Ovary (tissue), 3 donors: ENCODE measurements around the gene RRP7A.

Source experiments
- CTCF ChIP-seq, 3 donors: fragments of 450-650 bp in 2 of 3; fragments of 200-600 bp in 1 of 3; IDR thresholded peaks; one replicate each; pipeline versions ENCODE4 v1.5.1 to v1.8.0; 2016 to 2022; ENCODE audit warnings: antibody characterized with exemption in 3 of 3, mild to moderate bottlenecking in 1 of 3
- POLR2A ChIP-seq: fragments of 450-650 bp; IDR thresholded peaks from one replicate; pipeline ENCODE4 v1.6.1; 2017; ENCODE audit warnings: antibody characterized with exemption, mild to moderate bottlenecking, moderate library complexity
- donor health status: DM: no; HTN: no; CAD: no.

GRCh38 chr22:42473484-42474193 lies 46.0 kb downstream of the RRP7A start:
- TF ChIP-seq CTCF (IDR thresholded peaks at IDR 0.05) (peak in 2 of 3 donors; percentile 28 to 34), POLR2A (no peak)
